RWPE1 (cell line): ENCODE data around the gene BANP.
"Not testable (repeated sequence)": the region's sequence is repeated elsewhere in the genome, so short reads cannot be mapped to it uniquely, and the experiment has no call there.

Source experiments
- CTCF ChIA-PET: fragments of 350-600 bp; sonication (Branson Sonifier 250); formaldehyde crosslinking; extraction: SDS; loops from one replicate; lab custom pipeline; 2021; lab: Yijun Ruan, JAX
- POLR2A ChIA-PET: fragments of 400-600 bp; formaldehyde crosslinking; extraction: SDS; loops from one replicate; lab custom pipeline; 2020; ENCODE audit warnings: antibody characterized with exemption; ENCODE audit not compliant: low non-redundant PET; lab: Yijun Ruan, JAX
- DNase-seq: peaks from one replicate; pipeline ENCODE4 v3.0.0; 2012; ENCODE audit warnings: low spot score
- H3K27ac ChIP-seq: fragments of 450-650 bp; 2 replicates; pipeline ENCODE4 v1.5.1; 2017
- CTCF ChIP-seq: fragments of 450-650 bp; conservative IDR thresholded peaks from 2 replicates; pipeline ENCODE4 v1.5.1; 2017; ENCODE audit warnings: low read depth, mild to moderate bottlenecking

The BANP gene, protein sequence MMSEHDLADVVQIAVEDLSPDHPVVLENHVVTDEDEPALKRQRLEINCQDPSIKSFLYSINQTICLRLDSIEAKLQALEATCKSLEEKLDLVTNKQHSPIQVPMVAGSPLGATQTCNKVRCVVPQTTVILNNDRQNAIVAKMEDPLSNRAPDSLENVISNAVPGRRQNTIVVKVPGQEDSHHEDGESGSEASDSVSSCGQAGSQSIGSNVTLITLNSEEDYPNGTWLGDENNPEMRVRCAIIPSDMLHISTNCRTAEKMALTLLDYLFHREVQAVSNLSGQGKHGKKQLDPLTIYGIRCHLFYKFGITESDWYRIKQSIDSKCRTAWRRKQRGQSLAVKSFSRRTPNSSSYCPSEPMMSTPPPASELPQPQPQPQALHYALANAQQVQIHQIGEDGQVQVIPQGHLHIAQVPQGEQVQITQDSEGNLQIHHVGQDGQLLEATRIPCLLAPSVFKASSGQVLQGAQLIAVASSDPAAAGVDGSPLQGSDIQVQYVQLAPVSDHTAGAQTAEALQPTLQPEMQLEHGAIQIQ

GRCh38 chr16:87950765-87951551 lies at the start of gene BANP:
Gene BANP, plus strand, starts transcription at chr16:87951434. Its CDS starts 23,682 bp downstream, at chr16:87975116.
- peak within 1 kb of the TSS; percentile 92 for H3K27ac ChIP-seq
- ChIA-PET CTCF (interaction anchor here (0.6 kb wide), 1 partner anchor 172 kb away, joined by 4 read pairs; no protein-coding TSS in a partner anchor), POLR2A (interaction anchor here (1.0 kb wide), 1 partner anchor 10 kb away, joined by 4 read pairs; no protein-coding TSS in a partner anchor)
- TF ChIP-seq CTCF = peak; percentile 51
- DNase-seq = peak; percentile 96

- POLR2A ChIA-PET, DNase-seq, H3K27ac ChIP-seq, CTCF ChIA-PET: not testable (repeated sequence)
Observed at GRCh38 chr16:87904963-87905362, 46.3 kb upstream of the BANP start.

DNA sequence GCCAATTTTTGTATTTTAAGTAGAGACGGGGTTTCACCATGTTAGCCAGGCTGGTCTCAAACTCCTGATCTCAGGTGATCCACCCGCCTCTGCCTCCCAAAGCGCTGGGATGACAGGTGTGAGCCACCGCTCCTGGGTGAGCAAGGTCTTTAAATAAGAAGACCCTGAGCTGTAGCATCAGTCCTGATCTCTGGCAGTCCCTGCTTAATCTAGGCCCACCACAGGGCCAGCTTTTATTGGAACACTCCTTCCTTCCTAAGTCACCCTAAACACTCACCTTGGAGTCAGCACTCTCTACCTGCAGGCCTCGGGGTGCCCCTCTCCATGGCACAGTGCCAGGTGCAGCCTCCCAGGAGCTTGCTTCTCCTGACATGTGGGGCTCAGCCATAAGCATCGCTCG lies 45.7 kb upstream of the BANP start:
- DNase-seq, POLR2A ChIA-PET, H3K27ac ChIP-seq: not testable (repeated sequence)
- CTCF ChIA-PET = interaction anchor here (0.7 kb wide), 1 partner anchor 126 kb away, joined by 5 read pairs; no protein-coding TSS in a partner anchor

GRCh38 chr16:87908101-87908500 lies 43.1 kb upstream of the BANP start:
- CTCF ChIA-PET = interaction anchor here (2.3 kb wide), 1 partner anchor 37 kb away, joined by 14 read pairs; no protein-coding TSS in a partner anchor
- DNase-seq, H3K27ac ChIP-seq, POLR2A ChIA-PET: not testable (repeated sequence)

DNA sequence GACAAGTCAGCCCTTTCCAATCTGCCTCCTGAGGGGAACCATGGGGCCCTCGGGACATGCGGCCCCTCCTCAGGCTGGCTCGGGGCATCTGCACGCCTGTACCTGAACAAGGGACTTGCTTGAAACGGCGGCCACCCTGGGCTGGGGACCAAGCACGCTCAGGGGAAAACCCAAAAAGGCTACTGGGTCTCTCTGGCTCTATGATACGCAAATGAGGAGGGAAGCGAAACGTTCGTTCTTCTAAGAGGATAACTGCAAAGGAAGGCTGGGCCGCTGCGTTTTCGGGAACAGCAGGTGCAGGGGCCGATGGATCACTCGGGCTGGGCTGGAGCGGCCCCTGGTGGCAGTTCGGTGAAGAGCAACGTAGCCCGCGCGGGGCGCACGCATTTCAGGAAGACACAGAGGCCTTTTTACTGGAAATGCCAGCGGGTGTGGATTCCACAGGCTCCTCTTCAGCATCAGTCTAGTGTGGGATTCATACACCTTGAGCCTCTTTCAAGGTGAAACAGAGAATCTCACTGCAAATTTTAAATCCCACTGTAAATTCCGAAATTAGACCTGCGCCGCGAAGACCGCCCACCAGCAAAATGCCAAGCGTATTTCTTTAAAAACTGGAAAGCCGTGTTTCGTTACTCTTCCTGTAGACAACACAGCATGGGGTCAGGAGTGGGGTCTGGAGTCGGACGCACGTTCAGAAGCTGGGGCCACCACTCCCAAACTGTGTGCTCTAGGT lies 41.9 kb upstream of the BANP start:
- CTCF ChIA-PET = interaction anchor here (0.6 to 2.3 kb wide), 4 partner anchors 38 to 525 kb away, joined by 3 to 14 read pairs (median 3); no protein-coding TSS in a partner anchor
- H3K27ac ChIP-seq, POLR2A ChIA-PET: not testable (repeated sequence)
- DNase-seq = peak; percentile 64
- TF ChIP-seq CTCF = peak; percentile 88

DNA sequence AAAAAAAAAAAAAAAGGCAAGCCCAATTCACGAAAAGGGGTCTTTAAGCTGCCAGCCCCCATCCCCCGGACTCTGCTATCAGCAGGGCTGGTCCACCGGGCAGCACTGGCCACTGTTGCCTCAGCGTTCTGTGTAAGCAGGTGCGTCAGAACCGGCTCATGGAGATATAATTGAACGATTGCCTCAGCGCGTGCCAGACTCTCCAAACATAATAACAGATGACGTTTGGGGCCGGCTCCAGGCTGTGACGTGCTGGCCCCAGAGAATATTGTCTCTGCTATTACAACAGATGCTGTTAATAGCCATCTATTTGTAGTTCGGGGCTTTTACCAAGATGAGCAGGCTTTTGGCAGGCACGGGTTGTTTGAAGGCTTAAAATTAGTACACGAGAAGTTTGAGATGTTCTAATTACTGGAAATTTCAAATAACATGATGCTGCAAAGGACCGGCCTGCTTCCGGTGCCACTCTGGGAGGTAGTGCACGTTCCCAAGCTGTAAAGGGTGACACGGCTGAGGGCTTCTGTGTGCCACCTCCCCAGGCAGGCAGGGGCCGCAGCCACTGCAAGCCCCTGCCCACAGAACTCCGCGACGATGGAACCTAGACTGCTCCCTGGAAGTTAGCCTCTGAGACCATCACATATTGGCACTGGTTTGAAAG lies 40.0 kb upstream of the BANP start:
- DNase-seq, H3K27ac ChIP-seq, POLR2A ChIA-PET: not testable (repeated sequence)
- CTCF ChIA-PET = interaction anchor here (0.6 kb wide), 1 partner anchor 651 kb away, joined by 5 read pairs; no protein-coding TSS in a partner anchor

- POLR2A ChIA-PET, H3K27ac ChIP-seq, CTCF ChIA-PET, DNase-seq: not testable (repeated sequence)
Observed at GRCh38 chr16:87912691-87913090, 38.5 kb upstream of the BANP start.

DNA sequence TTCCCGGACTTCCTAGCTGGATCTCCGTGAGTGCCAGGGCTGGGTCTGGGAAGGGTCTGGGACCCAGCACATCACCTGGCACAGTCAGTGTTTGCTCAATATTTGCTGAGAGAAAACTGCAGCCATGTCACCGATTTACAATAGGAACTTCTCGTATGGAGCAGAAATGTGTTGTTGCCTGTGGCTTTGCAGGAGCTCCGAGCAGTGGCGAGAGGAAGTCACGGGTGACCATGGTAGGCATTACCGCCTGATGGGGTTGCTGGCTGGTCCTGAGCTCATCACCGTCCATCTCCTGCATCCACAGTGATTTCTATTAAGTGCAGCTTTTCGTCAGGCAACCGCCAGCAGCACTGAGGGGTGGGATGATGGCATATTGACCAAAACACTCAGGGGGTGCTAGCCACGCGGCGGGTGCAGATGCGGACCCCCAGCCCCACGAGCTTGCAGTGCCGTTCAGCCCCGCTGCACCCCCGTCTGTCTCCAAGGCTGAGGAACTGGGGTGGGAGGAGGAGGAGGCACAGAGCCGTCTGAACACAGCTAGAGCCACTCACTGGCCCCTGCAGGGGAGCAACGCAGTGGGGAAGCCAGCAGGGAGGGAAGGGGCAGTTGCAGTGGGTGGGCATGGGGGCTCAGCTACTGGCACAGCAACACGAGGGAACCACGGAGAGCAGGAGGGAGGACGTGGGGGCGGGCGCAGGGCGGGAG lies 37.1 kb upstream of the BANP start:
- CTCF ChIA-PET = interaction anchor here (0.6 kb wide), 1 partner anchor 478 kb away, joined by 3 read pairs; no protein-coding TSS in a partner anchor
- H3K27ac ChIP-seq, DNase-seq, POLR2A ChIA-PET: not testable (repeated sequence)
